Keratinocyte (primary cell): ENCODE results near the gene TNFAIP8.

Experiments used
- EZH2 ChIP-seq: IDR thresholded peaks from one replicate; pipeline ENCODE4 v1.6.1; 2012; ENCODE audit warnings: inconsistent platforms, mild to moderate bottlenecking, low read length, moderate library complexity
- TF ChIP-seq, protein P1 (sequence below), 3 experiments: IDR thresholded peaks in 1 of 3; conservative IDR thresholded peaks in 1 of 3; optimal IDR thresholded peaks in 1 of 3; 2 replicates in 2 of 3; 3 replicates in 1 of 3; pipeline versions ENCODE3 to v1.5.1; 2011; ENCODE audit warnings: low read length in 3 of 3, mild to moderate bottlenecking in 3 of 3, moderate library complexity in 2 of 3, control low read depth in 1 of 3, inconsistent platforms in 1 of 3; ENCODE audit not compliant: insufficient read depth in 2 of 3; ENCODE audit errors: extremely low read depth in 1 of 3

GRCh38 chr5:119332978-119333401 is 22.8 kb upstream of the TNFAIP8 start:
- TF ChIP-seq, protein P1, sequence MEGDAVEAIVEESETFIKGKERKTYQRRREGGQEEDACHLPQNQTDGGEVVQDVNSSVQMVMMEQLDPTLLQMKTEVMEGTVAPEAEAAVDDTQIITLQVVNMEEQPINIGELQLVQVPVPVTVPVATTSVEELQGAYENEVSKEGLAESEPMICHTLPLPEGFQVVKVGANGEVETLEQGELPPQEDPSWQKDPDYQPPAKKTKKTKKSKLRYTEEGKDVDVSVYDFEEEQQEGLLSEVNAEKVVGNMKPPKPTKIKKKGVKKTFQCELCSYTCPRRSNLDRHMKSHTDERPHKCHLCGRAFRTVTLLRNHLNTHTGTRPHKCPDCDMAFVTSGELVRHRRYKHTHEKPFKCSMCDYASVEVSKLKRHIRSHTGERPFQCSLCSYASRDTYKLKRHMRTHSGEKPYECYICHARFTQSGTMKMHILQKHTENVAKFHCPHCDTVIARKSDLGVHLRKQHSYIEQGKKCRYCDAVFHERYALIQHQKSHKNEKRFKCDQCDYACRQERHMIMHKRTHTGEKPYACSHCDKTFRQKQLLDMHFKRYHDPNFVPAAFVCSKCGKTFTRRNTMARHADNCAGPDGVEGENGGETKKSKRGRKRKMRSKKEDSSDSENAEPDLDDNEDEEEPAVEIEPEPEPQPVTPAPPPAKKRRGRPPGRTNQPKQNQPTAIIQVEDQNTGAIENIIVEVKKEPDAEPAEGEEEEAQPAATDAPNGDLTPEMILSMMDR (optimal IDR thresholded peaks at IDR 0.05 in 1 of 3, IDR thresholded peaks at IDR 0.05 in 1 of 3, conservative IDR thresholded peaks at IDR 0.05 in 1 of 3; ENCODE audit: extremely low read depth in 1 of 3, insufficient read depth in 2 of 3, low read length in 3 of 3): no peak
- TF ChIP-seq EZH2: no peak
